ENCODE measurements around the gene PSD4. TPM values are rescaled to one million over a fixed set of nuclear protein-coding genes. Genes with fewer than 3 reads are reported as not detected.

Gene PSD4
- total RNA-seq, 4 donors from 2014 or later = 48.2 to 193 (median 87.4) TPM

GRCh38 chr2:113221846-113222245, 48.1 kb downstream of the PSD4 start:
- H3K36me3 ChIP-seq = no peaks in the 10 kb centered on the region
- intact Hi-C loops (cut with DNase I; ENCODE audit: low total_unique reads) = no loop called here
- H3K9me3 ChIP-seq = no peaks in the 10 kb centered on the region
- in situ Hi-C loops (cut with MboI; ENCODE audit: low pct_ligation_motif_present in 1 of 4, low pct_unique_long_range_greater_than_20kb in 1 of 4, low sequenced_read_pairs in 3 of 4) = no loop called here
- TF ChIP-seq EP300 (IDR thresholded peaks at IDR 0.05; ENCODE audit: low read depth) (no peak), CTCF (IDR thresholded peaks at IDR 0.05) (no peak), POLR2AphosphoS5 (IDR thresholded peaks at IDR 0.05) (no peak), POLR2A (IDR thresholded peaks at IDR 0.05) (no peak)
- H3K4me1 ChIP-seq = peaks cover 17 to 38% (median 34%) of the 10 kb centered on the region in 4 donors
- no peak overlapping the region for H3K4me3 ChIP-seq
- 87 to 91% methylated on average over 6 of the region's 6 CpGs for WGBS, 2 donors (ENCODE audit: low coverage in 1 of 2)
- no peak overlapping the region for H3K27ac ChIP-seq
- no peak for DNase-seq
- H3K27me3 ChIP-seq = no peaks in the 10 kb centered on the region

- DNase-seq = no peak
- Histone ChIP-seq H3K4me1 (peaks cover 0 to 18% (median 18%) of the 10 kb centered on the region in 4 donors), H3K27me3 (no peaks in the 10 kb centered on the region), H3K36me3 (no peaks in the 10 kb centered on the region), H3K27ac (no peak overlapping the region), H3K9me3 (no peaks in the 10 kb centered on the region), H3K4me3 (no peak overlapping the region)
- intact Hi-C loops (cut with DNase I; ENCODE audit: low total_unique reads) = no loop called here
- WGBS, 2 donors (ENCODE audit: low coverage in 1 of 2) = 85 to 91% methylated on average over 1 of the region's 1 CpG
- TF ChIP-seq EP300 (IDR thresholded peaks at IDR 0.05; ENCODE audit: low read depth) (no peak), CTCF (IDR thresholded peaks at IDR 0.05) (no peak), POLR2A (IDR thresholded peaks at IDR 0.05) (no peak), POLR2AphosphoS5 (IDR thresholded peaks at IDR 0.05) (no peak)
- in situ Hi-C loops (cut with MboI; ENCODE audit: low pct_ligation_motif_present in 1 of 4, low pct_unique_long_range_greater_than_20kb in 1 of 4, low sequenced_read_pairs in 3 of 4) = no loop called here
These were observed 50.0 kb downstream of the PSD4 start for GRCh38 chr2:113223813-113224212.

- no peak overlapping the region for H3K4me3 ChIP-seq
- intact Hi-C loops (cut with DNase I; ENCODE audit: low total_unique reads) (no loop called here), in situ Hi-C loops (cut with MboI; ENCODE audit: low pct_ligation_motif_present in 1 of 4, low pct_unique_long_range_greater_than_20kb in 1 of 4, low sequenced_read_pairs in 3 of 4) (no loop called here)
- H3K9me3 ChIP-seq = no peaks in the 10 kb centered on the region
- no peak overlapping the region for H3K27ac ChIP-seq
- H3K27me3 ChIP-seq = no peaks in the 10 kb centered on the region
- TF ChIP-seq EP300 (IDR thresholded peaks at IDR 0.05; ENCODE audit: low read depth) (no peak), CTCF (IDR thresholded peaks at IDR 0.05) (no peak), POLR2A (IDR thresholded peaks at IDR 0.05) (no peak), POLR2AphosphoS5 (IDR thresholded peaks at IDR 0.05) (no peak)
- 70 to 71% methylated on average over 2 of the region's 2 CpGs for WGBS, 2 donors (ENCODE audit: low coverage in 1 of 2)
- peaks cover 0 to 14% (median 9%) of the 10 kb centered on the region in 4 donors for H3K4me1 ChIP-seq
- no peaks in the 10 kb centered on the region for H3K36me3 ChIP-seq
- no peak for DNase-seq
These were observed 51.0 kb downstream of the PSD4 start for GRCh38 chr2:113224647-113225236.

- DNase-seq = no peak
- no peaks in the 10 kb centered on the region for H3K27me3 ChIP-seq
- intact Hi-C loops (cut with DNase I; ENCODE audit: low total_unique reads) = no loop called here
- in situ Hi-C loops (cut with MboI; ENCODE audit: low pct_ligation_motif_present in 1 of 4, low pct_unique_long_range_greater_than_20kb in 1 of 4, low sequenced_read_pairs in 3 of 4) = no loop called here
- H3K4me3 ChIP-seq = no peak overlapping the region
- WGBS, 2 donors (ENCODE audit: low coverage in 1 of 2) = 56 to 63% methylated on average over 11 to 12 of the region's 12 CpGs
- H3K9me3 ChIP-seq = no peaks in the 10 kb centered on the region
- H3K4me1 ChIP-seq = peaks cover 0 to 6% (median under 1%) of the 10 kb centered on the region in 4 donors
- no peaks in the 10 kb centered on the region for H3K36me3 ChIP-seq
- H3K27ac ChIP-seq = no peak overlapping the region
- TF ChIP-seq CTCF (IDR thresholded peaks at IDR 0.05) = no peak
These were observed 51.8 kb downstream of the PSD4 start for GRCh38 chr2:113225263-113226259.
